Tibial nerve (tissue), 3 donors: ENCODE data around the gene CGGBP1.

ENCODE experiments used
- POLR2A ChIP-seq, 2 donors: fragments of 450-650 bp; IDR thresholded peaks; one replicate each; pipeline ENCODE4 v1.6.1; 2017; ENCODE audit warnings: antibody characterized with exemption in 2 of 2, mild to moderate bottlenecking in 2 of 2, moderate library complexity in 2 of 2
- TF ChIP-seq, protein P1 (sequence below), 5 experiments: fragments of 200-600 bp in 3 of 5; fragments of 450-650 bp in 2 of 5; sonication (generic) in 3 of 5; IDR thresholded peaks; one replicate each; pipeline ENCODE4 v1.5.1; 2016 to 2019; ENCODE audit warnings: antibody characterized with exemption in 5 of 5, mild to moderate bottlenecking in 3 of 5, moderate library complexity in 2 of 5

GRCh38 chr3:88101142-88101541, 42.3 kb upstream of the CGGBP1 start:
- TF ChIP-seq, protein P1, sequence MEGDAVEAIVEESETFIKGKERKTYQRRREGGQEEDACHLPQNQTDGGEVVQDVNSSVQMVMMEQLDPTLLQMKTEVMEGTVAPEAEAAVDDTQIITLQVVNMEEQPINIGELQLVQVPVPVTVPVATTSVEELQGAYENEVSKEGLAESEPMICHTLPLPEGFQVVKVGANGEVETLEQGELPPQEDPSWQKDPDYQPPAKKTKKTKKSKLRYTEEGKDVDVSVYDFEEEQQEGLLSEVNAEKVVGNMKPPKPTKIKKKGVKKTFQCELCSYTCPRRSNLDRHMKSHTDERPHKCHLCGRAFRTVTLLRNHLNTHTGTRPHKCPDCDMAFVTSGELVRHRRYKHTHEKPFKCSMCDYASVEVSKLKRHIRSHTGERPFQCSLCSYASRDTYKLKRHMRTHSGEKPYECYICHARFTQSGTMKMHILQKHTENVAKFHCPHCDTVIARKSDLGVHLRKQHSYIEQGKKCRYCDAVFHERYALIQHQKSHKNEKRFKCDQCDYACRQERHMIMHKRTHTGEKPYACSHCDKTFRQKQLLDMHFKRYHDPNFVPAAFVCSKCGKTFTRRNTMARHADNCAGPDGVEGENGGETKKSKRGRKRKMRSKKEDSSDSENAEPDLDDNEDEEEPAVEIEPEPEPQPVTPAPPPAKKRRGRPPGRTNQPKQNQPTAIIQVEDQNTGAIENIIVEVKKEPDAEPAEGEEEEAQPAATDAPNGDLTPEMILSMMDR (IDR thresholded peaks at IDR 0.05) = no peak
- no peak for TF ChIP-seq POLR2A (IDR thresholded peaks at IDR 0.05)
